GM21360 (cell line): ENCODE data around the gene DLGAP1.
"Not testable (repeated sequence)": the region's sequence is repeated elsewhere in the genome, so short reads cannot be mapped to it uniquely, and the experiment has no call there.

Experiments used
- ATAC-seq: cut with Tn5 transposase; IDR thresholded peaks from one replicate; pipeline ENCODE4 v1.9.1; 2021; ENCODE audit warnings: mild to moderate bottlenecking, moderate library complexity; ENCODE audit not compliant: unreplicated experiment

Gene DLGAP1

GRCh38 chr18:4101009-4101408, 354.1 kb downstream of the DLGAP1 start:
- ATAC-seq, result no peak

- no peak for ATAC-seq
These were observed 358.6 kb downstream of the DLGAP1 start for GRCh38 chr18:4096486-4096885.

DNA sequence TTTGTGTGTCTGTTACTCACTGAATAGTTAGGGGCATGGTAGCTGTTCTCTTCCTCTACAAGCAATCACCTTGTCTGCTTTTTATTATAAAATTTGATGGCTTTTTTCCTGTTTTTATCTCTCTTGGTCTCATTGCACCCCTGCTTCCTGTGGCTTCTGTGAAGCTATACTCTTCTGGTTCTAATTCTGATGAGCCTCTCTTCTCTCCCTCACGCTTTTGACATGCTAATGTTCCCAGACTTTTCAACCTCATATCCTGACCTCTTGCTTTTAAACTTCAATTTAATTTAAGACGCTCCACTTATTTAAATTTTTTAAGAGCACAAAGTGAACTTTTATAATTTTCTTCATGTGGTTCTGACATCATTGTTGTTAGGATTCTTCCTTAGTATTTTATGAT, 361.4 kb downstream of the DLGAP1 start:
- no peak for ATAC-seq

GRCh38 chr18:4084382-4084900, 370.7 kb downstream of the DLGAP1 start:
- ATAC-seq, result no peak

GRCh38 chr18:4078246-4078645, 376.9 kb downstream of the DLGAP1 start:
- no peak for ATAC-seq

DNA sequence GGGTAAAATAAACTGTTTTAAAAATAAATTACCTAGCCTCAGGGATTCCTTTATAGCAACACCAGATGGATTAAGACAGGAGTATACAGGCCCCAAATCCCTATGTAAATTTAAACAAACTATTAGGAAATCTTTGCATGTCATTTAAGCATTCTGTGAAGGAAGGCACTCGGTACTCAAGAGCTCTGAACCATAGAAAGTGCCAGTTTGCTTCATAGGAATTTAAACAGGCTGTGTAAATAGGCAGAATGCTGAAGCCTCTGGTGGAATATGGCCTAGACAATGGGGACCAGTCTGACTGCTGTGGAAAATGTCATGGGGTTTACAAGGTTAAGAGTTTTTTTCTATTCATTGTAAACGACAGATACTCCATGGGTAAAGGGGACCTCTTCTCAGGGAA, 377.4 kb downstream of the DLGAP1 start:
- ATAC-seq, result no peak

GRCh38 chr18:4077204-4077603, 377.9 kb downstream of the DLGAP1 start:
- ATAC-seq, result no peak

- ATAC-seq, result no peak
These were observed 380.5 kb downstream of the DLGAP1 start for GRCh38 chr18:4074647-4075046.

DNA sequence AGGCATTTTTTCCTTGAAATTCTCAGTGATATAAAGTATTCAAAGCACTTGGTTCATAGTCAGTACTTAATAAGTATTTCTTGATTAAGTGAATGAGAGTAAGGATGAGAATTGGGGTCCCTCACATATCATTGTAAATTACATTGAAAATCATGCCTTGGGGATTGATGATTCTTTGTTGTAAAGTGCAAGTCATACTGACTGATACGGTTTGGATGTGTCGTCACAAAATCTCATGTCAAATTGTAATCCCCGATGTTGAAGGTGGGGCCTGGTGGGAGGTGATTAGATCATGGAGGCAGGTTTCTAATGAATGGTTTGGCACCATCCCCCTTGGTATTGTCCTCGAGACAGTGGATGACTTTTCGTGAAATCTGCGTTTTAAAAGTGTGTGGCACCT, 385.9 kb downstream of the DLGAP1 start:
- no peak for ATAC-seq

- peak; percentile 86 for ATAC-seq
These were observed 386.5 kb downstream of the DLGAP1 start for GRCh38 chr18:4068552-4069158.

GRCh38 chr18:4063545-4063944, 391.6 kb downstream of the DLGAP1 start:
- no peak for ATAC-seq

GRCh38 chr18:4060427-4061281, 394.5 kb downstream of the DLGAP1 start:
- ATAC-seq, result no peak

DNA sequence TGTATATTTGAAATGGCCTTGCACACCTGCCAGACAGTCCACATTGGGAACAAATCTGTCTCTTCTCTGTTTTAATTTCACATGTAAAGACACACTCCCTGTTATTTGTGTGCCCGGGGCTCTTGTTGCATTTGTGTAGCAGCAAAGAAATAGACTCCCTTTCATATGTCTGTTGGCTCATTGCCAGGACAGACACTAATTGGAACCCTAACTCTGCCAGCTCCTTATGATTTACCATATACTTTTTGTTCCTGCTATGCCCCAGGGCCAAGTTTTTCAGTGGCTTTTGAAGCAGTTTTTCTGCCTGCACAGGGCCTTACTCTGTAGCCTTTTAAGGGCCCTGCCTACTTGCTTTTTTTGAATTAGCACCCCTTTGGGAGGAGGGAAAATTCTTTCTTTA, 396.9 kb downstream of the DLGAP1 start:
- ATAC-seq, result no peak

DNA sequence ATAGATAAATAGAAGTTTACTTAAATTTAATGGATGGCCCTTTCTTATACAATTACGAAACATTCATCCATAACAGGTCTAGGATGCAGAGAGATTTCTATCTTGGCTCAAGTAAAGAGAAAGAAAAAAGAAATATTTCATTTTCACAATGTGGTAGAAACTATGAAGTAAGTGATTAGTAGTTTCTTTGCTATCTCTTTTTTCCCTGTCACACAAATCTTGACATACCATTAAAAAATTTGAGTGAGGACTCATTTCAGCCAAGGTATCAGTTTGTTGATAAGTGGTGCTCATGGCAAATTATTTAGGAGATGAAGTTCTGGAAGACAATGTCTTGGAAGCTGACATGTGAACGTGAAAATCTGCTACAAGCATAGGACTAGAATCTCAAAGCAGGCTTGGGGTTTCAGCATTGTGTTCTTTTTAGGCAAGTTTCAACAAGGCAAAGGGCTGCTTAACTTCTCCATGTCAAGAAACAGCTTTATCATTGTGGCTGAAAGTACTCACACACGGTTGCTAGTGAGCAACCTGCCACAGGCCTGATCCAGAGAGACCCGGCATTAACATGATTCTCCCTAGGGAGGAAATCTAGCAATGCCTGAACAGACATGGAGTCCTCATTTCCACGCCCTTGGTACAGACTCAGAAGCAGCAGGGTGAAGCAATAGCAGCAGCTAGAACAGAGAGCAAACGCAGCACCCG, 414.6 kb downstream of the DLGAP1 start:
- no peak for ATAC-seq

DNA sequence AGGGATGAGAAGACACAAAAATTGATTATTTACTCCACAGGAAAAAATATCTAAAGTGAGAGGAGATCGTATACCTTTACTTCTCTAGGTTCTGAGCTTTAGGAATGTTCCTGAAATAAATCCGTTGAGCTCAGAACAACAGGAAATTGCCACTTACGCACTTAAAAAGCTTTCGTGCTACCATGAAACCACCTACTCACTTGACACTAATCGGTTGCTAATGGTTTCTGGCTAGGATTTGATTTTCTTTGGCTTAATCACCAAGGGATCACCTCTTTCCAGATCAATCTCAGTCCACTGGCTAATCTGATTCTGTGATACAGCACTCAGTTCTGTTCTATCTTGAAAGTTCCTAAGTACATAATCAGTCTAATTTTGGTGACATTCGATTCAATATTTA, 419.6 kb downstream of the DLGAP1 start:
- ATAC-seq, result no peak

- not testable (repeated sequence) for ATAC-seq
These were observed 420.3 kb downstream of the DLGAP1 start for GRCh38 chr18:4034815-4035214.

DNA sequence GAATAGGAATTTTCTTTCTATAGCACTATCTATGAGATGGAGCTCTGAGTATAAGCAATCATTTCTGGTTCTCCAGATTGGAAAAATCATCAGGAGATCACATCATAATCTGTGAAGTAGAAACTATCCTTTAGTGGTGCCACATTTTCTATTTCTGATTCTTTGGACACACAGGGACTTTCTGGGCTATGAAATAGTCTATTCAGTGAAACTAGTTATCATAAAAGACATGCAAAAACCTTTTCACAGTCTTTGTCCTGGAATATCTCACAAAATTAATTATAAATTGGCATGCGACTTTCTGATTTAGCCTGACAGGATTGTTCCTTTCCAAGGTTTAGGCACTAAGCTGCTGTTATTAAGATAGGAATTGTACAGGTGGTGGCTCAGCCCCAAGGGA, 428.6 kb downstream of the DLGAP1 start:
- no peak for ATAC-seq

DNA sequence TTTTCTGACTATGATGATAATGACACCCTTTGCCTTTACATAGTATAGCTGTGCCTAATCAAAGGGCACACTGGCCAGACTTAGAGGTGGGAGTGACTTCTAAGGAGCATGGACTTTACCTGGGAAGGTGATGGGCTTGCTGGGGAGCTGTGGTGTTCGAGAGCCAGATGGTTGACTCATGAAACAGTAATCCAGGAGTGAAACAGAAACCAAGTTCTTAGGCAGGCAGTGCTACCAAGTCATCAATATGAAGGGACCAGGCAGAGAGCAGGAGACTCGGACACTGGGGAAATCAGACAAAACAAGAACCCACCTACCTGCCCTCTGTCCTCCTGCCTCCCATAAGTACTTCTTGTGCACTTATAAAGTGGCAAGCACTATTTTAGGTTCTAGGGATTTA, 430.4 kb downstream of the DLGAP1 start:
- ATAC-seq, result no peak

- ATAC-seq, result not testable (repeated sequence)
These were observed 432.4 kb downstream of the DLGAP1 start for GRCh38 chr18:4022749-4023148.

DNA sequence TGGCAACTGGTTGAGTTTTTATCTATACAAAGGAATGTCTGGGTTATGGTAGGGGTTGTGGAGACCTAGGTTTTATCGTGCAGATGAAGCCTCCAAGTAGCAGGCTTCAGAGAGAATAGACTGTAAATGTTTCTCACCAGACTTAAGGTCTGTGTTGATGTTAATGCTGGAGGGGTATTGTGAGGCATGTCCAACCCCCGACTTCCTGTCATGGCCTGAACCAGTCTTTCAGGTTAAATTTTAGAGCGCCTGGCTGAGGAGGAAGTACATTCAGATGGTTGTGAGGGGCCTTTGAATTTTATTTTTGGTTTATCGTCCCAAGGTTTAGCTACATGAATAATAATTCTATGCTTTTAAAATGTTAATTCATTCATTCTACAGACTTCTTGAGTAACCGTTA, 435.1 kb downstream of the DLGAP1 start:
- no peak for ATAC-seq

DNA sequence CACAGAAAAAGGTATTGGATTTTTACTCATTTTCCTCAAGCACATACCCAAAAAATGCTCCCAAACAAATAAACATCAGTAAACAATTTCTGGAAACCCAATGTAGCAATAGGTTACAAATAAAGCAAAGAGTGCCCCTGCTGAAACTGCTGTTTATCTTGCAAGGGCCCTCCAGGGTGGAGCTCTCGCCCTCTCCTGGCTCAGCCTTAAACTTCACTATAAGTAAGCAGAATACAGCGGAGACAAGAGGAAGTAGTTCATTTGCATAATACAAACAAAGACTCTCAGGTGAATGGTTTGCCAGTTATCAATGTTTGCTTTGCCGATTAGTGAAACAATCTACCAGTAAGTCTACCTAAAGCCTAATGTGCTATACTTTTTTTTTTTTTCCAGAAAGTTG, 437.6 kb downstream of the DLGAP1 start:
- peak; percentile 95 for ATAC-seq
